Measurements from ENCODE around the gene FPGS. TPM values are rescaled to one million over a fixed set of nuclear protein-coding genes. Genes with fewer than 3 reads are reported as not detected.
A peak's percentile ranks its signal among the peaks of the same experiment; 100 is the strongest.

FPGS gene
- total RNA-seq, 1 experiment from 2014 or later: 81.7 TPM

DNA sequence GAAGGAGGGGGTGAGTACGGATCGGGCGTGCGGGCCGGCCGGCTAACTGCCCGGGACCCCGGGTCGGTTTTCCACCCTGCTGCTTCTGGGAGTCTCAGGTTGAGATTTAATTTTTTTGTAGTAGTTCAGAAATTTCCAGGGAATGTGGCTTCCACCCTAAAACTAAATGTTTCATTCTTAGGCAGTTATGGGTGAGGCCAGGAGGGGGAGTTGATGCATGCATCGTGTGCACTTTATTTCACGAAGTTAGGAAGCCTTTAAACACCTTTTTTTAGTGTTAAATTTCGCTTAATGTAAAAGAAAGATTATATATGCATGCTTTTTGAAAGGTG lies 15.9 kb upstream of the FPGS start:
- Mint-ChIP-seq H3K4me1 (peaks cover 20% of the 10 kb centered on the region), H3K27ac (peak overlapping the region; percentile 93), H3K27me3 (ENCODE audit: low read depth) (no peaks in the 10 kb centered on the region), H3K4me3 (peak overlapping the region; percentile 97), H3K36me3 (peaks cover 49% of the 10 kb centered on the region), H3K9me3 (no peaks in the 10 kb centered on the region)
- DNase-seq (ENCODE audit: low spot score): no peak
- CTCF ChIA-PET: interaction anchor here (0.9 to 2.2 kb wide), 2 partner anchors 83 to 131 kb away, joined by 4 to 5 read pairs; partner anchors contain the start of gene ST6GALNAC4
- TF ChIP-seq NFE2L1 (CRISPR knock-in tag; IDR thresholded peaks at IDR 0.05): no peak
- no peak for TF ChIP-seq CDX4 (CRISPR knock-in tag; IDR thresholded peaks at IDR 0.05; ENCODE audit: borderline replicate concordance)
- TF ChIP-seq ELF4 (CRISPR knock-in tag; IDR thresholded peaks at IDR 0.05; ENCODE audit: low read depth): no peak
- TF ChIP-seq ZNF232 (CRISPR knock-in tag; IDR thresholded peaks at IDR 0.05): no peak
- TF ChIP-seq JAZF1 (CRISPR knock-in tag; IDR thresholded peaks at IDR 0.05): no peak
- TF ChIP-seq, protein P1, sequence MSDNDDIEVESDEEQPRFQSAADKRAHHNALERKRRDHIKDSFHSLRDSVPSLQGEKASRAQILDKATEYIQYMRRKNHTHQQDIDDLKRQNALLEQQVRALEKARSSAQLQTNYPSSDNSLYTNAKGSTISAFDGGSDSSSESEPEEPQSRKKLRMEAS (CRISPR knock-in tag; IDR thresholded peaks at IDR 0.05): no peak
- no peak for TF ChIP-seq ETV6 (CRISPR knock-in tag; IDR thresholded peaks at IDR 0.05)
- TF ChIP-seq GABPB1 (CRISPR knock-in tag; IDR thresholded peaks at IDR 0.05): no peak
- no peak for TF ChIP-seq SOX15 (CRISPR knock-in tag; IDR thresholded peaks at IDR 0.05)
- TF ChIP-seq HMGXB4 (CRISPR knock-in tag; IDR thresholded peaks at IDR 0.05): no peak
- TF ChIP-seq CREB1 (CRISPR knock-in tag; IDR thresholded peaks at IDR 0.05): no peak
- TF ChIP-seq, protein P2, sequence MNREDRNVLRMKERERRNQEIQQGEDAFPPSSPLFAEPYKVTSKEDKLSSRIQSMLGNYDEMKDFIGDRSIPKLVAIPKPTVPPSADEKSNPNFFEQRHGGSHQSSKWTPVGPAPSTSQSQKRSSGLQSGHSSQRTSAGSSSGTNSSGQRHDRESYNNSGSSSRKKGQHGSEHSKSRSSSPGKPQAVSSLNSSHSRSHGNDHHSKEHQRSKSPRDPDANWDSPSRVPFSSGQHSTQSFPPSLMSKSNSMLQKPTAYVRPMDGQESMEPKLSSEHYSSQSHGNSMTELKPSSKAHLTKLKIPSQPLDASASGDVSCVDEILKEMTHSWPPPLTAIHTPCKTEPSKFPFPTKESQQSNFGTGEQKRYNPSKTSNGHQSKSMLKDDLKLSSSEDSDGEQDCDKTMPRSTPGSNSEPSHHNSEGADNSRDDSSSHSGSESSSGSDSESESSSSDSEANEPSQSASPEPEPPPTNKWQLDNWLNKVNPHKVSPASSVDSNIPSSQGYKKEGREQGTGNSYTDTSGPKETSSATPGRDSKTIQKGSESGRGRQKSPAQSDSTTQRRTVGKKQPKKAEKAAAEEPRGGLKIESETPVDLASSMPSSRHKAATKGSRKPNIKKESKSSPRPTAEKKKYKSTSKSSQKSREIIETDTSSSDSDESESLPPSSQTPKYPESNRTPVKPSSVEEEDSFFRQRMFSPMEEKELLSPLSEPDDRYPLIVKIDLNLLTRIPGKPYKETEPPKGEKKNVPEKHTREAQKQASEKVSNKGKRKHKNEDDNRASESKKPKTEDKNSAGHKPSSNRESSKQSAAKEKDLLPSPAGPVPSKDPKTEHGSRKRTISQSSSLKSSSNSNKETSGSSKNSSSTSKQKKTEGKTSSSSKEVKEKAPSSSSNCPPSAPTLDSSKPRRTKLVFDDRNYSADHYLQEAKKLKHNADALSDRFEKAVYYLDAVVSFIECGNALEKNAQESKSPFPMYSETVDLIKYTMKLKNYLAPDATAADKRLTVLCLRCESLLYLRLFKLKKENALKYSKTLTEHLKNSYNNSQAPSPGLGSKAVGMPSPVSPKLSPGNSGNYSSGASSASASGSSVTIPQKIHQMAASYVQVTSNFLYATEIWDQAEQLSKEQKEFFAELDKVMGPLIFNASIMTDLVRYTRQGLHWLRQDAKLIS (CRISPR knock-in tag; IDR thresholded peaks at IDR 0.05; ENCODE audit: borderline replicate concordance): no peak
- no peak for TF ChIP-seq MLX (CRISPR knock-in tag; IDR thresholded peaks at IDR 0.05)
- no peak for TF ChIP-seq ZNF121 (CRISPR knock-in tag; IDR thresholded peaks at IDR 0.05)
- TF ChIP-seq, protein P3, sequence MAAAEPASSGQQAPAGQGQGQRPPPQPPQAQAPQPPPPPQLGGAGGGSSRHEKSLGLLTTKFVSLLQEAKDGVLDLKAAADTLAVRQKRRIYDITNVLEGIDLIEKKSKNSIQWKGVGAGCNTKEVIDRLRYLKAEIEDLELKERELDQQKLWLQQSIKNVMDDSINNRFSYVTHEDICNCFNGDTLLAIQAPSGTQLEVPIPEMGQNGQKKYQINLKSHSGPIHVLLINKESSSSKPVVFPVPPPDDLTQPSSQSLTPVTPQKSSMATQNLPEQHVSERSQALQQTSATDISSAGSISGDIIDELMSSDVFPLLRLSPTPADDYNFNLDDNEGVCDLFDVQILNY (CRISPR knock-in tag; IDR thresholded peaks at IDR 0.05): no peak
- no peak for ATAC-seq
- POLR2A ChIA-PET: no interaction called here

DNA sequence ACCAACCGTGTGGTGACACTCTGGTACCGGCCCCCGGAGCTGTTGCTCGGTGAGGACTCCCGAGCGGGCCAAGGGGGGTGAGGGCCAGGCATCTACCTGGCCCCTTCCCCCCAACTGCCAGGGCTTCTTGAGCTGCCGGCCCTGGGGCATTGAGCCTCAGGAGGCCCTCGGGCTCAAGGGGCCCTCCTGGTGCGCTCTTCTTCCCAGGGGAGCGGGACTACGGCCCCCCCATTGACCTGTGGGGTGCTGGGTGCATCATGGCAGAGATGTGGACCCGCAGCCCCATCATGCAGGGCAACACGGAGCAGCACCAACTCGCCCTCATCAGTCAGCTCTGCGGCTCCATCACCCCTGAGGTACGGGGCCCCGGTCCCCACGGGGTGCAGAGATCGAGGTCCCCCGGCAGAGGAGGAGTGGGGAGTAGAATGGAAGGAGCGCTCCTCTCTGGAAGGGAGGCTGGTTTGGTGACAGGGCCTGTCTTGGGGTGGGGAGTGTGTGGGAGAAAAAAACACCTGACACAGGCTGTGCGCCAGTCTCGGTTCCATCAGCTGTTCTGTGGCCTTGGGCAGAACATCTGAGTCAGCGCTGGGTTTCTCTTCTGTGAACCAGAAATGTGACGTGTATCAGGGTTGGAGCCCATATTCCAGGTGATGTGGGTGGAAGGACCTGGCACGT lies 14.2 kb upstream of the FPGS start:
- Mint-ChIP-seq H3K4me3 (no peak overlapping the region), H3K4me1 (peaks cover 26% of the 10 kb centered on the region), H3K27ac (no peak overlapping the region), H3K27me3 (ENCODE audit: low read depth) (no peaks in the 10 kb centered on the region), H3K36me3 (peaks cover 53% of the 10 kb centered on the region), H3K9me3 (no peaks in the 10 kb centered on the region)
- ChIA-PET CTCF (interaction anchor here (1.0 to 1.3 kb wide), 2 partner anchors 25 to 54 kb away, joined by 3 read pairs; partner anchors contain the start of gene TOR2A), POLR2A (no interaction called here)
- ATAC-seq (no peak), DNase-seq (ENCODE audit: low spot score) (no peak)
- no peak for TF ChIP-seq NR3C1 (CRISPR knock-in tag; conservative IDR thresholded peaks at IDR 0.05; ENCODE audit: low read depth)
- no peak for TF ChIP-seq PREB (CRISPR knock-in tag; IDR thresholded peaks at IDR 0.05; ENCODE audit: borderline replicate concordance)
- TF ChIP-seq ZNF416 (CRISPR knock-in tag; IDR thresholded peaks at IDR 0.05): no peak
- TF ChIP-seq MXD4 (CRISPR knock-in tag; IDR thresholded peaks at IDR 0.05; ENCODE audit: borderline replicate concordance): no peak
- no peak for TF ChIP-seq MYBL2 (CRISPR knock-in tag; IDR thresholded peaks at IDR 0.05)
- TF ChIP-seq MLX (CRISPR knock-in tag; IDR thresholded peaks at IDR 0.05): no peak
- TF ChIP-seq ESRRA (CRISPR knock-in tag; IDR thresholded peaks at IDR 0.05; ENCODE audit: borderline replicate concordance): no peak
- no peak for TF ChIP-seq ZBTB21 (CRISPR knock-in tag; IDR thresholded peaks at IDR 0.05; ENCODE audit: borderline replicate concordance)

Data from WTC11 (cell line).